Measurements from ENCODE around the gene CCDC146. TPM values are rescaled to one million over a fixed set of nuclear protein-coding genes. Genes with fewer than 3 reads are reported as not detected.

Gene CCDC146
- total and polyA plus RNA-seq, 2 of the 13 experiments (the other 11 are each of a cell fraction or from before 2014, with no cell fraction given) = 2.4 to 4.1 TPM

DNA sequence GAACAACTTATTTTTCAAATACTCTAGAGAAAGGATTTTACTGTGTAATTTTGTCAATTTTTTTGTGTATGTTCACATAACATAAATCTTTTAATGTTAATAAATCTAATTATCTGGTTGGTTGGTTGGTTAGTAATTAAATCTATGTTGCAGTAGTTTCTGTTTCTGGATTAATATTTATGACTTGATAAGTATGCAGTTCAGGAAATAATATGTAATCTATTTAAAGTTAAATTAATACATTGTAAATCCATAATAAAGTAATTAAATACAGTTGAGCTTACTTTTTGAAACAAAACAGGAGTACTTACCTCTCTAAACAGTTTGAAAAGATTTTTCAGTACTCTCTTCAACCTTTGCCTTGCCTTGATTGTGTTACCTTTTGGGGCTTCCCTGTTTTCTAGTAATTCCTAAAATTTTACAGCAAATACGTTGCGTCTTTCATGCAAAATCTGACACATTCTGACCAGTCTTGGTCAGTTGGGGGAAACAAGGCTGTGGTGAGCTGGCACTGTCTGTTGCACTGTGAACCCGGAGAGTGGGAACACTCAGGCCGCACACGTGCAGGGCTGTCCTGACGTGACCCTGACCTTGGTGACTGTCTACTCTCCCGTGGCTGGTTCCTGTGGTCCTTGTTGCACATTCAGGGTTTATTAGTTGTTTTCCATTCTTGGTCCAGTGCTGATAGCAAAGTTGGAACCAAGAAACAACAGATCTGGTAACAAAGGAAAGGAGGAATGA, 122.8 kb downstream of the CCDC146 start (continued):
- TF ChIP-seq KDM3A (CRISPR knock-in tag; IDR thresholded peaks at IDR 0.05; ENCODE audit: low read depth) = 0 out of 2 replicates have a peak, but pooled peaks have one; percentile 48
- TF ChIP-seq ERF (CRISPR knock-in tag; IDR thresholded peaks at IDR 0.05) = peak; percentile 60; the same call in 1 of the 2 replicates
- TF ChIP-seq RXRB (CRISPR knock-in tag; IDR thresholded peaks at IDR 0.05; ENCODE audit: borderline replicate concordance) = peak; percentile 100
- TF ChIP-seq, protein P1, sequence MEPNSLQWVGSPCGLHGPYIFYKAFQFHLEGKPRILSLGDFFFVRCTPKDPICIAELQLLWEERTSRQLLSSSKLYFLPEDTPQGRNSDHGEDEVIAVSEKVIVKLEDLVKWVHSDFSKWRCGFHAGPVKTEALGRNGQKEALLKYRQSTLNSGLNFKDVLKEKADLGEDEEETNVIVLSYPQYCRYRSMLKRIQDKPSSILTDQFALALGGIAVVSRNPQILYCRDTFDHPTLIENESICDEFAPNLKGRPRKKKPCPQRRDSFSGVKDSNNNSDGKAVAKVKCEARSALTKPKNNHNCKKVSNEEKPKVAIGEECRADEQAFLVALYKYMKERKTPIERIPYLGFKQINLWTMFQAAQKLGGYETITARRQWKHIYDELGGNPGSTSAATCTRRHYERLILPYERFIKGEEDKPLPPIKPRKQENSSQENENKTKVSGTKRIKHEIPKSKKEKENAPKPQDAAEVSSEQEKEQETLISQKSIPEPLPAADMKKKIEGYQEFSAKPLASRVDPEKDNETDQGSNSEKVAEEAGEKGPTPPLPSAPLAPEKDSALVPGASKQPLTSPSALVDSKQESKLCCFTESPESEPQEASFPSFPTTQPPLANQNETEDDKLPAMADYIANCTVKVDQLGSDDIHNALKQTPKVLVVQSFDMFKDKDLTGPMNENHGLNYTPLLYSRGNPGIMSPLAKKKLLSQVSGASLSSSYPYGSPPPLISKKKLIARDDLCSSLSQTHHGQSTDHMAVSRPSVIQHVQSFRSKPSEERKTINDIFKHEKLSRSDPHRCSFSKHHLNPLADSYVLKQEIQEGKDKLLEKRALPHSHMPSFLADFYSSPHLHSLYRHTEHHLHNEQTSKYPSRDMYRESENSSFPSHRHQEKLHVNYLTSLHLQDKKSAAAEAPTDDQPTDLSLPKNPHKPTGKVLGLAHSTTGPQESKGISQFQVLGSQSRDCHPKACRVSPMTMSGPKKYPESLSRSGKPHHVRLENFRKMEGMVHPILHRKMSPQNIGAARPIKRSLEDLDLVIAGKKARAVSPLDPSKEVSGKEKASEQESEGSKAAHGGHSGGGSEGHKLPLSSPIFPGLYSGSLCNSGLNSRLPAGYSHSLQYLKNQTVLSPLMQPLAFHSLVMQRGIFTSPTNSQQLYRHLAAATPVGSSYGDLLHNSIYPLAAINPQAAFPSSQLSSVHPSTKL (CRISPR knock-in tag; IDR thresholded peaks at IDR 0.05) = peak; percentile 94
- peak; percentile 71; the same call in 1 of the 2 replicates for TF ChIP-seq MIER2 (CRISPR knock-in tag; IDR thresholded peaks at IDR 0.05)
- TF ChIP-seq, protein P2, sequence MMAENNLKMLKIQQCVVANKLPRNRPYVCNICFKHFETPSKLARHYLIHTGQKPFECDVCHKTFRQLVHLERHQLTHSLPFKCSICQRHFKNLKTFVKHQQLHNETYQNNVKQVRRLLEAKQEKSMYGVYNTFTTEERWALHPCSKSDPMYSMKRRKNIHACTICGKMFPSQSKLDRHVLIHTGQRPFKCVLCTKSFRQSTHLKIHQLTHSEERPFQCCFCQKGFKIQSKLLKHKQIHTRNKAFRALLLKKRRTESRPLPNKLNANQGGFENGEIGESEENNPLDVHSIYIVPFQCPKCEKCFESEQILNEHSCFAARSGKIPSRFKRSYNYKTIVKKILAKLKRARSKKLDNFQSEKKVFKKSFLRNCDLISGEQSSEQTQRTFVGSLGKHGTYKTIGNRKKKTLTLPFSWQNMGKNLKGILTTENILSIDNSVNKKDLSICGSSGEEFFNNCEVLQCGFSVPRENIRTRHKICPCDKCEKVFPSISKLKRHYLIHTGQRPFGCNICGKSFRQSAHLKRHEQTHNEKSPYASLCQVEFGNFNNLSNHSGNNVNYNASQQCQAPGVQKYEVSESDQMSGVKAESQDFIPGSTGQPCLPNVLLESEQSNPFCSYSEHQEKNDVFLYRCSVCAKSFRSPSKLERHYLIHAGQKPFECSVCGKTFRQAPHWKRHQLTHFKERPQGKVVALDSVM (CRISPR knock-in tag; IDR thresholded peaks at IDR 0.05) = no peak
- no peak for TF ChIP-seq HCFC1 (IDR thresholded peaks at IDR 0.05; ENCODE audit: low read depth, low read length)
- TF ChIP-seq ZNF605 (CRISPR knock-in tag; IDR thresholded peaks at IDR 0.05) = peak; percentile 47; the same call in 1 of the 2 replicates
- TF ChIP-seq, protein P3, sequence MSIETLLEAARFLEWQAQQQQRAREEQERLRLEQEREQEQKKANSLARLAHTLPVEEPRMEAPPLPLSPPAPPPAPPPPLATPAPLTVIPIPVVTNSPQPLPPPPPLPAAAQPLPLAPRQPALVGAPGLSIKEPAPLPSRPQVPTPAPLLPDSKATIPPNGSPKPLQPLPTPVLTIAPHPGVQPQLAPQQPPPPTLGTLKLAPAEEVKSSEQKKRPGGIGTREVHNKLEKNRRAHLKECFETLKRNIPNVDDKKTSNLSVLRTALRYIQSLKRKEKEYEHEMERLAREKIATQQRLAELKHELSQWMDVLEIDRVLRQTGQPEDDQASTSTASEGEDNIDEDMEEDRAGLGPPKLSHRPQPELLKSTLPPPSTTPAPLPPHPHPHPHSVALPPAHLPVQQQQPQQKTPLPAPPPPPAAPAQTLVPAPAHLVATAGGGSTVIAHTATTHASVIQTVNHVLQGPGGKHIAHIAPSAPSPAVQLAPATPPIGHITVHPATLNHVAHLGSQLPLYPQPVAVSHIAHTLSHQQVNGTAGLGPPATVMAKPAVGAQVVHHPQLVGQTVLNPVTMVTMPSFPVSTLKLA (IDR thresholded peaks at IDR 0.05) = peak; percentile 78
- peak; percentile 63 for TF ChIP-seq NR2F2 (IDR thresholded peaks at IDR 0.05; ENCODE audit: borderline replicate concordance, low read depth)
- TF ChIP-seq RARA (CRISPR knock-in tag; IDR thresholded peaks at IDR 0.05) = peak; percentile 98
- peak; percentile 79 for TF ChIP-seq TEAD3 (CRISPR knock-in tag; optimal IDR thresholded peaks at IDR 0.05; ENCODE audit: borderline replicate concordance)
- peak; percentile 67; the same call in 1 of the 2 replicates for TF ChIP-seq ESRRA (CRISPR knock-in tag; IDR thresholded peaks at IDR 0.05; ENCODE audit: low read depth)
- 0 out of 2 replicates have a peak, but pooled peaks have one; percentile 18 for TF ChIP-seq ZNF607 (CRISPR knock-in tag; IDR thresholded peaks at IDR 0.05; ENCODE audit: borderline replicate concordance)
- 0 out of 2 replicates have a peak, but pooled peaks have one; percentile 27 for TF ChIP-seq ZNF501 (CRISPR knock-in tag; IDR thresholded peaks at IDR 0.05)
- TF ChIP-seq ATF7-NPFF (CRISPR knock-in tag; IDR thresholded peaks at IDR 0.05; ENCODE audit: low read depth) = no peak
- TF ChIP-seq ZMYM4 (CRISPR knock-in tag; IDR thresholded peaks at IDR 0.05) = peak; percentile 72
- peak; percentile 63 for TF ChIP-seq TBX2 (CRISPR knock-in tag; IDR thresholded peaks at IDR 0.05; ENCODE audit: borderline replicate concordance)
